Measurements from ENCODE around the gene TRIM37.
"Not testable (repeated sequence)": the region's sequence is repeated elsewhere in the genome, so short reads cannot be mapped to it uniquely, and the experiment has no call there.

TRIM37 gene

GRCh38 chr17:58995247-58995940 lies 111.3 kb downstream of the TRIM37 start:
- in situ Hi-C loops (cut with MboI; ENCODE audit: low sequenced_read_pairs) = no loop called here

GRCh38 chr17:58993311-58993710 lies 113.4 kb downstream of the TRIM37 start:
- in situ Hi-C loops (cut with MboI; ENCODE audit: low sequenced_read_pairs) = no loop called here

GRCh38 chr17:58991718-58992331 lies 114.9 kb downstream of the TRIM37 start:
- in situ Hi-C loops (cut with MboI; ENCODE audit: low sequenced_read_pairs) = no loop called here

- in situ Hi-C loops (cut with MboI; ENCODE audit: low sequenced_read_pairs) = no loop called here
These were observed 117.1 kb downstream of the TRIM37 start for GRCh38 chr17:58989629-58990028.

GRCh38 chr17:58985971-58986370 lies 120.7 kb downstream of the TRIM37 start:
- in situ Hi-C loops (cut with MboI; ENCODE audit: low sequenced_read_pairs) = no loop called here

- in situ Hi-C loops (cut with MboI; ENCODE audit: low sequenced_read_pairs) = no loop called here
These were observed 121.3 kb downstream of the TRIM37 start for GRCh38 chr17:58985367-58985766.

GRCh38 chr17:58982626-58983025 lies 124.1 kb downstream of the TRIM37 start:
- in situ Hi-C loops (cut with MboI; ENCODE audit: low sequenced_read_pairs) = no loop called here

GRCh38 chr17:58980706-58981481 lies 125.8 kb downstream of the TRIM37 start:
- in situ Hi-C loops (cut with MboI; ENCODE audit: low sequenced_read_pairs) = no loop called here

GRCh38 chr17:58976541-58976940 lies 130.1 kb downstream of the TRIM37 start:
- in situ Hi-C loops (cut with MboI; ENCODE audit: low sequenced_read_pairs) = no loop called here

- in situ Hi-C loops (cut with MboI; ENCODE audit: low sequenced_read_pairs) = no loop called here
These were observed 132.3 kb downstream of the TRIM37 start for GRCh38 chr17:58974354-58974753.

GRCh38 chr17:58970609-58971450 lies 135.8 kb downstream of the TRIM37 start:
- in situ Hi-C loops (cut with MboI; ENCODE audit: low sequenced_read_pairs) = no loop called here

- in situ Hi-C loops (cut with MboI; ENCODE audit: low sequenced_read_pairs) = no loop called here
These were observed 137.1 kb downstream of the TRIM37 start for GRCh38 chr17:58969612-58970011.

GRCh38 chr17:58969156-58969555 lies 137.5 kb downstream of the TRIM37 start:
- in situ Hi-C loops (cut with MboI; ENCODE audit: low sequenced_read_pairs) = no loop called here

- in situ Hi-C loops (cut with MboI; ENCODE audit: low sequenced_read_pairs) = no loop called here
These were observed 138.1 kb downstream of the TRIM37 start for GRCh38 chr17:58968426-58969061.

GRCh38 chr17:58966208-58966607 lies 140.5 kb downstream of the TRIM37 start:
- in situ Hi-C loops (cut with MboI; ENCODE audit: low sequenced_read_pairs) = no loop called here

- in situ Hi-C loops (cut with MboI; ENCODE audit: low sequenced_read_pairs) = no loop called here
These were observed 141.5 kb downstream of the TRIM37 start for GRCh38 chr17:58965221-58965620.

GRCh38 chr17:58960068-58960467 lies 146.6 kb downstream of the TRIM37 start:
- in situ Hi-C loops (cut with MboI; ENCODE audit: low sequenced_read_pairs) = no loop called here

GRCh38 chr17:58957725-58958073 lies 149.0 kb downstream of the TRIM37 start:
- in situ Hi-C loops (cut with MboI; ENCODE audit: low sequenced_read_pairs) = not testable (repeated sequence)

GRCh38 chr17:58956997-58957724 lies 149.5 kb downstream of the TRIM37 start:
- in situ Hi-C loops (cut with MboI; ENCODE audit: low sequenced_read_pairs) = no loop called here

GRCh38 chr17:58954358-58954757 lies 152.3 kb downstream of the TRIM37 start:
- in situ Hi-C loops (cut with MboI; ENCODE audit: low sequenced_read_pairs) = not testable (repeated sequence)
